ENCODE measurements around the gene RPRD1B. TPM values are rescaled to one million over a fixed set of nuclear protein-coding genes. Genes with fewer than 3 reads are reported as not detected.

The RPRD1B gene
- total RNA-seq, 1 experiment from 2014 or later = 42.6 TPM

DNA sequence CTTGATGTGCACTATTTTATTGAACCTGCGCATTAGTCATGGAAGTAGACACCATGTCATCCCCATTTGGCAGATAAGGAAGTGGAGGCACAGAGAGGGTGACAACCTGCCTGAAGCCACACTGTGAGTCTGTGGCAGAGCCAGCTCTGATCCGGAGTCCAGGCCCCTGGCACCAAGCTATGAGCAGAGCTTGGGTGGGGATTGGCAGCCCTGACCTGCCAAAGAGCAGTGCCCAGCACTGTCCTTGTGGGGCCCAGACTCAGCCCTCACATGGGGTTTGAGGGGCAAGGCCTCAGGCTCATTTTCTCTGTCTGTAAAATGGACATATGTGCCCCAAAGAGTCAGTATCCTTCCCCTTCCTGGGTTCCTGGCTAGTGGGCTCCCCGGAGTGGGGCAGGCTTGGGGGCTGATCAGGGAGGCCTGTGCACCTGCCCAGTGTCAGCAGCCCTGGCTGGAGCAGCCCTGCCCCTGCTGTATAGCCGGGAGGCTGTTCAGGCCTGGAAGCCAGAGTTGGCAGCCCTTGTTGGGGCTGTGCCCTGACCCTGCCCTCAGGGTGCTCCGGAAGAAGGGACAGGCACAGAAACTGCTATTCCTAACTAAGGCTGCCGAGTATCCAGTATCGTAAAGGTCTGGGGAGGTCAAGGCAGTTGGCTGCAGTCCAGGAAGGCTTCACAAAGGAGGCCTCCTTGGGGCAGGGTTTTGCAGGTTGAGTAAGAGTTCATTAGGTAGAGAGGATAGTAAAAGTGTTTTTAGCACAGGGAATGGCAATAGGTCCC is 92.8 kb downstream of the RPRD1B start:
- intact Hi-C loops (cut with micrococcal nuclease) = no loop called here
- no peaks in the 10 kb centered on the region for H3K36me3 Mint-ChIP-seq (ENCODE audit: insufficient read depth, unreplicated experiment)
- peak; percentile 91 for DNase-seq (ENCODE audit: unreplicated experiment)
- ChIA-PET CTCF (interaction anchor here (0.6 to 1.9 kb wide), 4 partner anchors 12 to 230 kb away, joined by 4 to 6 read pairs (median 5); no protein-coding TSS in a partner anchor), POLR2A (interaction anchor here (0.5 to 2.3 kb wide), 10 partner anchors 9 to 1787 kb away, joined by 3 to 6 read pairs (median 4); no protein-coding TSS in a partner anchor)
- H3K27me3 Mint-ChIP-seq (ENCODE audit: insufficient read depth, unreplicated experiment) = no peaks in the 10 kb centered on the region
- BruUV-seq (replicated peaks) = no TSS peak
- H3K4me3 Mint-ChIP-seq (ENCODE audit: unreplicated experiment) = no peak overlapping the region
- H3K9me3 Mint-ChIP-seq (ENCODE audit: unreplicated experiment) = no peaks in the 10 kb centered on the region
- no peak overlapping the region for H3K27ac Mint-ChIP-seq (ENCODE audit: low read depth, unreplicated experiment)
- TF ChIP-seq, protein P1, sequence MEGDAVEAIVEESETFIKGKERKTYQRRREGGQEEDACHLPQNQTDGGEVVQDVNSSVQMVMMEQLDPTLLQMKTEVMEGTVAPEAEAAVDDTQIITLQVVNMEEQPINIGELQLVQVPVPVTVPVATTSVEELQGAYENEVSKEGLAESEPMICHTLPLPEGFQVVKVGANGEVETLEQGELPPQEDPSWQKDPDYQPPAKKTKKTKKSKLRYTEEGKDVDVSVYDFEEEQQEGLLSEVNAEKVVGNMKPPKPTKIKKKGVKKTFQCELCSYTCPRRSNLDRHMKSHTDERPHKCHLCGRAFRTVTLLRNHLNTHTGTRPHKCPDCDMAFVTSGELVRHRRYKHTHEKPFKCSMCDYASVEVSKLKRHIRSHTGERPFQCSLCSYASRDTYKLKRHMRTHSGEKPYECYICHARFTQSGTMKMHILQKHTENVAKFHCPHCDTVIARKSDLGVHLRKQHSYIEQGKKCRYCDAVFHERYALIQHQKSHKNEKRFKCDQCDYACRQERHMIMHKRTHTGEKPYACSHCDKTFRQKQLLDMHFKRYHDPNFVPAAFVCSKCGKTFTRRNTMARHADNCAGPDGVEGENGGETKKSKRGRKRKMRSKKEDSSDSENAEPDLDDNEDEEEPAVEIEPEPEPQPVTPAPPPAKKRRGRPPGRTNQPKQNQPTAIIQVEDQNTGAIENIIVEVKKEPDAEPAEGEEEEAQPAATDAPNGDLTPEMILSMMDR (IDR thresholded peaks at IDR 0.05; ENCODE audit: unreplicated experiment) = no peak
- peaks cover 25% of the 10 kb centered on the region for H3K4me1 Mint-ChIP-seq (ENCODE audit: insufficient read depth, unreplicated experiment)

DNA sequence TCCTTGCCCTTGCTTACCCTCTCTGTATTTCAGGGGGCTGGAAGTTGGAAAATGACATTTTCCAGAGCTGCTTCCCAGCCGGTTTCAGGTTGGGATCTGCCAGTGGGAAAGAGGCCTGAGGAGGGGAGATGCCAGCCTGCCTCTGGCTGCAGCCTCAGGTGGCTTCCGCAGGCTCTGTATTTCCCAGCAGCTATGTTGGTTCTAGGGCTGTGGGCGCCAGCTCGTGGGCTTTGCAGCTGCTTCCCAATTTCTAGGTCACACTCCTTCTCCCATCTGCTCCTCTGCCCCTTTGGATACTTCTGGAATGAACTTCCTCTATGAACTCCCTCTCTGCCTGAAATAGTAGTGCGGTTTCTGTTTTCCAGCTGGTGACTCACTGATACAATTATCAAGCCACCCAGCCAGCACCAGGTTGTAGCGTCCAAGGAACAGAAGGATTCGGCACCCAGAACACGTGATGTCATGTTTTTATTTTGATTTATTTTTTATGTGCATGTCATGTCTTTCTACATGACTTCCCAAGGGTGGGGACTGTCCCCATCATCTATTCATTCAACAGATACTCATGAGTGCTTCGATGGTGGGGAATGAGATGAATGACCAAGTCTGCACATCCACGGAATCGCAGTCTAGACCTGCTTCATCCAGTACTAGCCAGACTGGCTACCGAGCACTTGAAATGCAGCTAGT is 93.5 kb downstream of the RPRD1B start:
- no peak overlapping the region for H3K4me3 Mint-ChIP-seq (ENCODE audit: unreplicated experiment)
- H3K27me3 Mint-ChIP-seq (ENCODE audit: insufficient read depth, unreplicated experiment) = no peaks in the 10 kb centered on the region
- intact Hi-C loops (cut with micrococcal nuclease) = no loop called here
- CTCF ChIA-PET = interaction anchor here (0.7 to 1.9 kb wide), 5 partner anchors 13 to 142 kb away, joined by 3 to 6 read pairs (median 3); no protein-coding TSS in a partner anchor
- DNase-seq (ENCODE audit: unreplicated experiment) = peak; percentile 82
- TF ChIP-seq, protein P1 (IDR thresholded peaks at IDR 0.05; ENCODE audit: unreplicated experiment) = no peak
- POLR2A ChIA-PET = interaction anchor here (0.5 to 2.3 kb wide), 7 partner anchors 13 to 1786 kb away, joined by 3 to 6 read pairs (median 4); no protein-coding TSS in a partner anchor
- no peaks in the 10 kb centered on the region for H3K9me3 Mint-ChIP-seq (ENCODE audit: unreplicated experiment)
- BruUV-seq (replicated peaks) = no TSS peak
- no peak overlapping the region for H3K27ac Mint-ChIP-seq (ENCODE audit: low read depth, unreplicated experiment)
- no peaks in the 10 kb centered on the region for H3K36me3 Mint-ChIP-seq (ENCODE audit: insufficient read depth, unreplicated experiment)
- peaks cover 25% of the 10 kb centered on the region for H3K4me1 Mint-ChIP-seq (ENCODE audit: insufficient read depth, unreplicated experiment)

DNA sequence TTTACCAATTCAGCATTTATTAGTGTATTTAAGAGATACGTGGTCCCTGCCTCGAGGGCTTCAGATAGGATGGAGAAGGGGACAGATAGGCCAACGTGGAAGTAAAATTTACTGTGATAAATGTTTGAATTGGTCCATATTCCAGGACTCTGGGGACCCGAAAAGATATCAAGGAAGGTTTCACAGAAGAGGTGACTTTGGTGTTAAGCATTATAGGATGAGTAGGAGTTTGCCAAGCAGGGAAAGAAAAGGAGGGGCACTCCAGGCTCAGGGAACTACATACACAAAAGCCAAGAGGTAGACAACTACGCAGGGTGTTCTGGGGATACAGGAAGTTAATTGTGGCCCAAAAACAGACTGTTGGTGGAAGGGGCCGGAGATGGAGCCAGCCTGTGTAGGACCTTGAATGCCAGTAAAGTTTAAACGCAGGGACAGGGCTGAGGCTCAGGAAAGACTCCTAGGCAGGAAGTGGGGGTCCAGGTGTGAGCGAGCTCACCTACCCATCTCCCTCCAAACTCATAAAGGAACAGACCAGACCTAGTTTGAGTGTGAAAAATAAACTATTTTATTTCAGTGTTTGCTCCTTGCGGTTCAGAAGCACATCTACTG is 94.5 kb downstream of the RPRD1B start:
- Mint-ChIP-seq H3K27ac (ENCODE audit: low read depth, unreplicated experiment) (no peak overlapping the region), H3K4me3 (ENCODE audit: unreplicated experiment) (no peak overlapping the region), H3K9me3 (ENCODE audit: unreplicated experiment) (no peaks in the 10 kb centered on the region), H3K4me1 (ENCODE audit: insufficient read depth, unreplicated experiment) (peaks cover 25% of the 10 kb centered on the region), H3K36me3 (ENCODE audit: insufficient read depth, unreplicated experiment) (no peaks in the 10 kb centered on the region), H3K27me3 (ENCODE audit: insufficient read depth, unreplicated experiment) (no peaks in the 10 kb centered on the region)
- no TSS peak for BruUV-seq (replicated peaks)
- intact Hi-C loops (cut with micrococcal nuclease) = no loop called here
- ChIA-PET POLR2A (interaction anchor here (1.2 to 2.3 kb wide), 4 partner anchors 16 to 92 kb away, joined by 4 to 6 read pairs (median 4); no protein-coding TSS in a partner anchor), CTCF (interaction anchor here (0.9 to 1.9 kb wide), 2 partner anchors 14 to 91 kb away, joined by 3 to 6 read pairs; no protein-coding TSS in a partner anchor)
- no peak for DNase-seq (ENCODE audit: unreplicated experiment)
- TF ChIP-seq, protein P1 (IDR thresholded peaks at IDR 0.05; ENCODE audit: unreplicated experiment) = no peak

DNA sequence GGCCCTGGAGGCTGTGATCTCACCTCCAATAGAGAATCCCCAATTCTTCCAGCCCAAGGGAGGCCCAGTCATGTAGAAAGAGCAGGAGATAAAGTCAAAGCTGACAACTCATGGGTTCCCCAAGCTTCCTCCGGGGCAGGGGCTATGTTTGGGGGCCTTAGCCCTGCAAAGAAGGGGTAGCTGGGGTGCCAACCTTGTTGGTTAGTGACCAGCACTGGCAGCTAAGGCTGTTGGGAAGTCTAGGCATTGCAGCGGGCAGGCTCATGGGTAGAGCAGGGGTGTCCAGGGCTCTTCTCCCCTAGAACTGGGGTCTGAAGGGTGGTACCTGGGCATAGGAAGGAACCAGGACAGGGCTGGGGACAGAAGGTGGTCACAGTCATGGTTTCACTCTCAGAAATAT is 95.1 kb downstream of the RPRD1B start:
- Mint-ChIP-seq H3K4me1 (ENCODE audit: insufficient read depth, unreplicated experiment) (peaks cover 25% of the 10 kb centered on the region), H3K36me3 (ENCODE audit: insufficient read depth, unreplicated experiment) (no peaks in the 10 kb centered on the region), H3K4me3 (ENCODE audit: unreplicated experiment) (no peak overlapping the region), H3K9me3 (ENCODE audit: unreplicated experiment) (no peaks in the 10 kb centered on the region), H3K27ac (ENCODE audit: low read depth, unreplicated experiment) (no peak overlapping the region), H3K27me3 (ENCODE audit: insufficient read depth, unreplicated experiment) (no peaks in the 10 kb centered on the region)
- intact Hi-C loops (cut with micrococcal nuclease) = no loop called here
- no TSS peak for BruUV-seq (replicated peaks)
- no peak for DNase-seq (ENCODE audit: unreplicated experiment)
- ChIA-PET CTCF (no interaction called here), POLR2A (interaction anchor here (2.3 kb wide), 1 partner anchor 29 kb away, joined by 5 read pairs; no protein-coding TSS in a partner anchor)
- TF ChIP-seq, protein P1 (IDR thresholded peaks at IDR 0.05; ENCODE audit: unreplicated experiment) = no peak

Data from MCF 10A (cell line).